ENCODE results near the gene FOSB. TPM values are rescaled to one million over a fixed set of nuclear protein-coding genes. Genes with fewer than 3 reads are reported as not detected.

Gene FOSB
- polyA plus RNA-seq, 1 donor, result 41.0 TPM

DNA sequence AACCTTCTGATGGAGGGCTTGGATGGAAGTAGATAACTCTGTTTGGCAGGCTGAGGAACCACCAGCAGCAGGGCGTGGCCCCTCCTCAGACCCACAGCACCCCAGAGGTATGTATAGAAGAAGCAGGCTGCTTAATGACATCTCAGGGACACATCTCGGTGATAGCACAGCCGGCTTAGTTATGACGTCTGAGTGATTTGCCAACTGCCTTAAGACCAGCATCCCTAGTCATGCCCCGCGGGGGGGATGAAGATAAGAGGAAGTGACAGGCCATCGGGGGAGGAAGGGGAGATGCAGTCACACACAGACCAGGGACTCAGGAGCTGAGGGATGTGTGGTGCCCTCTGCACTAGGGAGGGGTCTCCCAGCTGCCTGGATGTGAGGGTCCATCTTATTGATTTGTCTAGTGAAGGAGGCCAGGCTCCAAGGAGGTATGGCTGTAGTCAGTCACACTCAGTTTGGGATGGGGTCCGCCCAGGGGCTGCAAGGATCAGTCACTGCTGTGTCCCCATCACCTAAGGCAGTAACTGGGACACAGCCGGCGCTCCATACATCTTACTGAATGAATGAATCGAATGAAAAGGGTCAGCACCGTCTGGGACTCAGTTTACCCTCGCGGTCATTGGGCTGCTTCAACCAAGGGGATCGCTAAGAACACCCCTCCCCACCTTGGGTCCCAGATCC lies 24.9 kb upstream of the FOSB start:
- no peak for DNase-seq (ENCODE audit: low read depth)

DNA sequence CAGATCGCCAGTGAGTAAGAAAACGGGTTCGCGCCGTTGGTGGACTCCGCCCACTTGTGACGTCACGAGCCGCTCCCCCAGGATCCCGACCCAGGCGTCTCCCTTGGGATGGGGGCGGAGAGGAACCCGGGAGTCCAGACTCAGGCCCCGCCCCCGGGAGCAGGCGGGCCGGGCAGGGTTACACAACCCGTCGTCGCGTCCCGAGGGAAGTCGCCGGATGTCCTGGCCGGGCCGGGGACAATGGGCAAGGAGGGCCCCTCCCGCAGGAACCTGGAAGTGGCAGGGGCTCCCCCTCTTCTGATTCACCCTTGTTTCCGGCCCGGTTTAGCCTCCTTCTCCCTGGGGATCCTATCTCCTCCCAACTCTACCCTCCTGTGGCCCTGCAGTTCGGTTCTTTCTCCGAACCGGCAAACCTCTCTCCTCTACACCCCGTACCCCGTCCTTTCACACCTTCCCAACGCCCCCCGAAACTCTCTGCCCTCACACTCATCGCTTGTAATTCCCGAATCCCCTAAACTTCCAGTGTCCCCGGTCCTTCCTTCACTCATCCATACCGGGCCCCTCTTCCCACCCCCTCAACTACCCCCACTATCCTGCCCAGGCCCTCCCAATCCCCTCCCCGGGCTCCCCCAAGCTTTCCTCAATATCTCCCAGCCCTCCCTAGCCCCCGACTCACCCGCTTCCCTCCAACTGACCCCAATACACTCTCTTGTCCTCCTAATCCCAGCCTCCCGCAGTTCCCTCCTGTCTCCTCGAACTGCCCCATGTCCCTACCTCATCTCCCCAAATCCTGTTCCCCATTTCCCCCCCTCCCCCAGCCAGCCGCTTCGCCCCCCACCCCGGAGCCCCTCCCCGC lies 24.1 kb upstream of the FOSB start:
- no peak for DNase-seq (ENCODE audit: low read depth)

DNA sequence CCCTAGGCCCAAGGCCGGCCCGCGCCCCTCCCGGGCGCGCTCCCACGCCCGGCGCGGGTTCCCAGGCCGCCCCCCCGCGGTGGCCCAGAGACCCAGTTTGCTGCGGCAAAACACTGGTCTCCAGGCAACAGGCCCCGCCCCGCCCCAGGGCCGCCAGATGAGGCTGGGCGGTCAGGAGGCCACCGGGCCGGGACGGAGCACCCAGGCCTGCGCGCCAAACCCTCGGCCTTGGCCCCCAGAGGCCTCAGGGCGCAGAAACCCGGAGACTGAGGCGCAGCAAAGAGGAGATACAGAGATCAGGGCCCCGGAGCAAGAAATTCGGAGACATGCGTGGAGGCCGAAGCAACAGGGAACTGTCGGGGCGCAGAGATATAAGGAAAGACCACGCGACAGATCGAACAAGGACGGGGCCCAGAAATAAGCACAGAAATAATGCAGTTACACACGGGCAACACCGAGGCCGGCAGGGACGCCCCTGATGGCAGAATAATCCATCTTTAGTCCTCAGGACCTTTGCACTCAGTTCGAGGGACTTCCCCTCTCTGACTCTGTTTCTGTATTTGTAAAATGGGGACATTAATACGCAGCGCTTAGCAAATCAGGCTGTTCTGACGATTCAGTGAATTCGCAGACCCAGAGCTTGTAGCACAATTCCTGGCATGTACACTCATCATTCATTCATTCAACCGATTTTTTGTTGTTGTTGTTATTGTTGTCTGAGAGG lies 23.3 kb upstream of the FOSB start:
- DNase-seq (ENCODE audit: low read depth), result no peak

DNA sequence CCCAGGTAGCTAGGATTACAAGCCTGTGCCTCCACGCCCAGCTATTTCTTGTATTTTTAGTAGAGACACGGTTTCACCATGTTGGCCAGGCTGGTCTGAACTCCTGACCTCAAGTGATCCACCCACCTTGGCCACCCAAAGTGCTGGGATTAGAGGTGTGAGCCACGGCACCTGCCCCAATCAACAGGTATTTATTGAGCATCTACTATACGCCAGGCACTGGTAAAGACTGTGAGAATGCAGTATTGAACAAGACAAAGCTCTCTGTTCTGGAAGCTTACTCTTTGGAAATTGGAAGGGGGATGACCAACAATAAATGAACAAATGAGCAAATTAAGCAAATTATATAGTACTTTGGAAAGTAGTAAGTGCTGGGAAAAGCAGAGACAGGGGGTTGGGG lies 22.7 kb upstream of the FOSB start:
- no peak for DNase-seq (ENCODE audit: low read depth)

DNA sequence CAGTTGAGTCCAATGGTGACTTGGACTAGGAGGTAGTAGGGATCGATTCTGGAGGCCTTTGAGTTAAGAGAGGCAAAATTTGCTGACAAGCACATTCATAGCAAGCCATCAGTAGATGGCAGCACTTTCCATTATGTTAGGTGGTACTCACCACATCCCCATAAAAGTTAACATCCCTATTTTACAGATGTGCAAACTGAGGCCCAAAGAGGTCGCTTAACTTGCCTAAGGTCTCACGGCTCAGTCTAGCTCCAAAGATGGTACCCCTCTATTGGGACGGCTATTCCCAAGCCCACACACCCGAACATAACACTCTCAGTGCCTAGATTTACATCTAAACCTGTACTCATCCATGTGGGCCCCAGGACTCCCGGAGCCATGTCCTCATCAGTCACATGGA lies 21.5 kb upstream of the FOSB start:
- no peak for DNase-seq (ENCODE audit: low read depth)

DNA sequence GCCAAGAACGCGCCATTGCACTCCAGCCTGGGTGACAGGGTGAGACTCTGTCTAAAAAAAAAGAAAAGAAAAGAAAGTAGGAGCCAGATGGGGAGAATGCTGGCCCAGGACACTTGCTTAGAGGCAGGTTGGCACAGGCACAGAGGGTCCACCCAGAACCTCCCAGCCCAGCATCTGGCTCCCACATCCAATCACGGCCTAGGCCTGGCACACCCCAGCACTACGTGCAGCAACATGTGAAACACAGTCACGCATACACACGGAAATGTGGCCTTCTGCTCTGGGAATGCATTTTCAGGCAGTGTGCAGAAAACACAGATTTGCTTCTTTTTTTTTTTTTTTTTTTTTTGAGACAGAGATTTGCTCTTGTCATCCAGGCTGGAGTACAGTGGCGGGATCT lies 20.9 kb upstream of the FOSB start:
- DNase-seq (ENCODE audit: low read depth), result no peak

DNA sequence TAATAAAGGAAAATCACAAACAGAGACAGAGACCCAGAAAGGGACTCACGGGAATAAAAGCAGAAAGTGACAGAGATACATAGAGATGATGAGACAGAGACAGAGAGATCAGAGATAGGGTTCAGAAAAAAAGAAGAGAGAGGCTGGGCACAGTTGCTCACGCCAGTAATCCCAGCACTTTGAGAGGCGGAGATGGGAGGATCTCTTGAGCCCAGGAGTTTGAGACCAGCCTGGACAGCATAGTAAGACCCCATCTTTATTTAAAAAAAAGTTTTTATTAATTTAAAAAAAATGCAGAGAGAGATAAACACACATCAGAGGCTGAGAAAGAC lies 19.4 kb upstream of the FOSB start:
- no peak for DNase-seq (ENCODE audit: low read depth)

DNA sequence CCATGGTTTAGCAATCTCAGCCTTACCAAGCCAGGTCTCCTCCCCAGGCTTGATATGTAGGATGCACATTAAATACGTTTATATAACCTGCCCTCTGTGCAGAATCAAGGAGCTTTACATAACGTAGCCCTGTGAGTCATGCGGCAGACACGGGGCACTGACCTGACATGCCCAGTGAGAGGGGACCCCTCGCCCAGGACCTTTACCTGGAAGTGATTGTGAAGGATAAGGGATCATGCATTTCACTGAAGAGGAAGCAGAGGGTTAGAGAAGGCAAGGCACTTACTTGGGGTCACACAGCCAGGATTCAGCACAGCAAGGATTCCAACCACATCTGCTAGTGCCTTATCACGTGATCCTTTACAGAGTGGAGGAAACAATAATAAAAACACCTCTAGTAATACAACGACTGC lies 18.9 kb upstream of the FOSB start:
- DNase-seq (ENCODE audit: low read depth), result no peak

DNA sequence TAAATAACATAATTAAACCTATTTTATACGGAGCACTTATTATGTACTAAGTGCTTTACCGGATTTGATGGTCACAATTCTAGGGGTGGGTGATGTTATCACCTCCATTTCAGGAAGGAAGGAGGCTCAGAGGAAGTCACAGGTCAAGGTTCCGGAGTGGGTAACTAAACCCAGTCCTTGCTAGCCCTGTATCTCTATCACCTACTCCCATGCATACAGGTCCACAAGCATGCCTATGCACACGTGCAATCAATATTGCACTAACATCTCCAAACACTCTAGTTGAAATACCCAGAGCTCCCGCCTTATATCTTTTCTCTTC lies 17.8 kb upstream of the FOSB start:
- DNase-seq (ENCODE audit: low read depth), result no peak

DNA sequence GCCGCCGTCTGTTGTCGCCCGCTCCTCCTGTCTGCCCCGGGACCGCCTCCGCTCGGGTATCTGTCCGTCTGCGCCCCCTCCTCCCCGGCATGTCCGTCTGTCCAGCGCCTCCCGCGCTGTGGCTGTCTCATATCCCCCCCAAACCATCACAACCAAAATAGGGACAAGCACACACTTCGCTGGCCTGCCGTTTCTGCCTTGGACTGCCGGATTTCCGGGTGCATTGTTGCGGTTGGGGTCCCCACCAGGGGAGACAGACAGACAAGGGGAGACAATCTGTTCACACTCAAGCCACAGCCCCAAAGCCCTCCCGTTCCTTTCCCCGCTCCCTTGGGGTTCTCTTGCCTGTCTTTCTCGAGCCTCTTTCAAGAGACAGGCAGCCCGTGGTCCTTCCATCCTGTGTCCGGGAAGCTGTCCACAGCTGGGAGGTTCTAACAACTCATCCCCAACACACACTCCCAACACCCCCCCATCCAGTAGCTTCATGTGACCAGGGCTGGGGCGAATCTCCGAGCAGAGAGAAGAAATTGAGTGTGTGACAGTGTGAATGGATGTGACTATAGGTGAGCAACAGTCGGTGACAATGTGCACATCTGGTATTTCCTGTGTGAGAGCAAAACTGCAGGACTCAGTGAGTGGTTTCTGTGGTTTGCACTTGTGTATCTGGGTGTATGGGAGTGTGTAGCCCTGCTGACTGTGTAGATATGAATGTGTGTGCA lies 16.5 kb upstream of the FOSB start:
- DNase-seq (ENCODE audit: low read depth), result no peak

DNA sequence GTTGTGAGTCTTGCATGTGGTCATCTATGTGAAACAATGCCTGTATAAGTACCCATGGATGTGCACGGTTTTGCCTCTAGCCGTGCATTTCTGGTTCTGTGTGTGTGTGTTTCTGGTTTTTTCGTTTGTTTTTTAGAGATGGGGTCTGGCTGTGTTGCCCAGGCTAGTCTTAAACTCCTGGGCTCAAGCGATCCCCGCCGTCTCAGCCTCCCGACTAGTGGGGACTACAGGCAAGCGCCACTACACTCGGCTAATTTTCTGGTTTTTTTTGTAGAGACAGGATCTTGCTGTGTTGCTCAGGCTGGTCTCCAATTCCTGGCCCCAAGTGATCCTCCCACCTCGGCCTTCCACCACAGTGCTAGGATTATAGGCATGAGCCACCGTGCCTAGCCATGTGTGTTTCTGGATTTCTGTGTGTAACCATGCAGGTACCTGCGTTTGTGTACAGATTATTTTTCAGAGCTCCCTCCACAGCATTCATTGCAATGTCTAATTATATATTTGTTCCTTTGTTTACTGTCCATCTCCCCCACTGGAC lies 15.9 kb upstream of the FOSB start:
- no peak for DNase-seq (ENCODE audit: low read depth)

DNA sequence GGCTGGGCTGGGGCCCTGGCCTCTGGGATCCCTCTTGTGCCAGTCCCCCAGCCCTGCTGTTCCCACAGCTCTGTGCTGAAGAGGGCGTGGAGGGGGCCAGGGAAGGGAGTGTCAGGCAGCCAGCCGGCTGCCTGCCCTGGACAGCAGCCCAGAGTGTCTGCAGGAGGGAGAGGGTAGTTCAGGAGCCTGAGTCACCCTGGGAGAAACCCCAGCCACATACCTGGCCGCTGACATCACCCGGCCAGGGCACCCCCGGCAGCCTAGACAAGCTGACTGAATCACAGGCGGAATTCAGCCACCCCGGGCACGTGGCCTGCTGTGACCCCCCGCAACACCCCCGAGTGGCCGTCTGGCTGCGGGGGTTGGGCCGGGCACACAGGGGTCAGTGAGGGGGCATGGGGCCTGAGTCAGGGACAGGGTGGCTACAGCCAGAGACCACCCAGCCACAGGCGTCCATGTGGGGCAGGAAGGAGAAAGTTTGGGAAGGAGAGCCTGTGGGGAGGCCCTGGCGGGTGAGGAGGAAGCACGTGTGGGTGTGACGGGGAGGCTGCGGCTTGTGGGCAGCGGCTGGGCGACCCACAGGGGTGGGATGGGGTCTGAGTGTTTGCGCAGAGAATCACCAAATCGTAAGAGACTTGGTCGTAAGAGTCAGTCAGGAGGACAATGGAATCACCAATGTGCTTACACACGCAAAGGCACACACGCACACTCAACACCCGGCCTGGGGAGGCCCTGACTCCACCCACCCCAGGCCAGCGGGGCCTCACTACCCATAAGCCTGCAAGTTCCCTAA lies 11.9 kb upstream of the FOSB start:
- no peak for DNase-seq (ENCODE audit: low read depth)

DNA sequence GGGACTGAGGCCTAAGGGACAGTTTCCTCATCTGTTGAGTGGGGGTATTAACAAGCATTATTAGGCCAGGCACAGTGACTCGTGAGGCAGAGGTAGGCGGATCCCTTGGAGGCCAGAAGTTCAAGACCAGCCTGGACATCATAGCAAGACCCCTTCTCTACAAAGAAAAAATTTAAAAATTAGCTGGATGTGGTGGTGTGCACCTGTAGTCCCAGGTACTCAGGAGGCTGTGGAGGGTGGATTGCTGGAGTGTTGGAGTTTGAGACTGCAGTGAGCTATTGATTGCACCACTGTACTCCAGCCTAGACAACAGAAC lies 11.3 kb upstream of the FOSB start:
- no peak for DNase-seq (ENCODE audit: low read depth)

DNA sequence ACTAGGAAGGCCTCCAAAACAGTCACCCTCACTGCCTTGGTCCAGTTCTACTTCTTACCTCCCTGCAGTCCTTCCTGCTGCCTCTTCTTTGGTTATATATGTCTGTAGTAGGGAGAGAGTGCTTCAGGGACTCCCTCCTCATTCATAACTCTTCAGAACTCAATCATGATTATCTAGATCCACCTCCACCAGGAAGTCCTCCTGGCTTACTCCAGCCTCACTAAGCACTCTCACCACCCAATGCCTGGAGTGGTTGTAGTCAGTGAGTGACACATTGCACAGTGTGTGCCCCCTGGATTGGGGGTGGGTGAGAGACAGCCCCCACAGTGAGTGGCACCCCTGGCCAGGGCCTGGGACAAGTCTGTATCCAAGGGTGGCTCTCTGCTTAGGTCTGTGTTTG lies 10.0 kb upstream of the FOSB start:
- no peak for DNase-seq (ENCODE audit: low read depth)

DNA sequence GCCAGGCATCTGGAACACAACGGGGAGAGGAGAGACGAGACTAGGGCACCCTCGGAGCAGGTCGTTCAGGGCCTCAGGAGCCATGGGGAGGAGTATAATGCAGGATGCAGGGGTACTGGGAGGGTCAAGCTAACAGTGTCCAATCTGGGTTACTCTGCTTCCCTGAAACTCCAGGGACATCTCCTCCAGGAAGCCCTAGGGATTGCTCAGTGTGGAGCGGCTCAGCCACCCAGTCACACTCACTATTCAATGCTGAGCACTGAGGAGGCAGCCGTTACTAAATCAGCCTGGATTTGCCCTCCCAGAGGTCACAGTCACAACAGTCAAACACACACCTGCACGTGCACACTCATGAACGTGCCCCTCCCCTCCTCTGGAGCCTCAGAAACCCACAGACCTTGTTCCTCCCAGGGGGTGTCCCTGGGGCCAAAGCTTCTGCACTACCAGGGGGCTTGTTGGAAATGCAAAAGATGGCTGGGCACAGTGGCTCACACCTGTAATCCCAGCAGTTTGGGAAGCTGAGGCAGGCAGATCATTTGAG lies 6.9 kb upstream of the FOSB start:
- no peak for DNase-seq (ENCODE audit: low read depth)

DNA sequence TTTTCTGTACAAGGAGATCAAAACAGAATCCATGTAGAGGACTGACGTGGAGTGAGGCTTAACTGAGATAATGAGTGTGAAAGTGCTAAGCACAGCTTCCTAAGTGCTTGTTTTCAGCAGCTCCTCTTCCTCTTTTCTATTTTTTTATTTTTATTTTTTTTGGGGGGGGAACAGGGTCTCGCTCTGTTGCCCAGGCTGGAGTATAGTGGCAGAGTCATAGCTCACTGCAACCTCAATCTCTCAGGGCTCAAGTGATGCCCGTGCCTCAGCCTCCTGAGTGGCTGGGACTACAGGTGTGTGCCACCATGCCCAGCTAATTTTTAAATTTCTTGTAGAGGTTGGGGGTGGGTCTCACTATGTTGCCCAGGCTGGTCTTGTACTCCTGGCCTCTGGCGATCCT lies 5.6 kb upstream of the FOSB start:
- no peak for DNase-seq (ENCODE audit: low read depth)

DNA sequence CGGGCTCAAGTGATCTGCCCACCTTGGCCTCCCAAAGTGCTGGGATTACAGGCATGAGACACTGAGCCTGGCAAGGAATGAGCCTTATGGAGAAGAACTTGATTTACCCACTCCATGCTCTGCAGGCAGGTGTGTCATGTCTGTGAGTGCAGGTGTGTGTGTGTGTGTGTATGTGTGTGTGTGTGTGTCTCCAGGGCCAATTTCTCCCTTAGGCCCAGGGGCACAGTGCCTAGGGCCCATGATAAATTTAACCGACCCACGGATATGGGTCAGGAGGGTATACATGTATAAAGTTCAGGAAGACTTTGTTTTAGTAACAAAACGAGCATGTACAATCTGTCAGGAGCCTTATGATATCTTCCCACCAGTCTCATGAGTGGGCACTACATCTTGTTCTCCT lies 4.6 kb upstream of the FOSB start:
- no peak for DNase-seq (ENCODE audit: low read depth)

DNA sequence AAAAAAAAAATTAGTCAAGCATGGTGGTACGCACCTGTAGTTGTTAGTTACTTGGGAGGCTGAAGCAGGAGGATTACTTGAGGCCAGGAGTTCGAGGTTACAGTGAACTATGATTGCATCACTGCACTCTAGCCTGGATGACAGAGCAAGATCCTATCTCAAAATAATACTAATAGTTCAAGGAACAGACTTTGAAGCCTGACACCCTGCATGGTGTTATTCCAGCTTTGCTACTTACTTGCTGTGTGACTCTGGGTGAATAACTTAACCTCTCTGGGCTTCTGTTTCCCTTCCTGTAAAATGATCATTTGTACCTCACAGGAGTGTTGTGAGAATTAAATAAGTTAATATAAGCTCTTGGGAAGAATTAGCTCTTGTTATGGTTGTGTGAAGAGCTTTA lies 3.5 kb upstream of the FOSB start:
- no peak for DNase-seq (ENCODE audit: low read depth)

DNA sequence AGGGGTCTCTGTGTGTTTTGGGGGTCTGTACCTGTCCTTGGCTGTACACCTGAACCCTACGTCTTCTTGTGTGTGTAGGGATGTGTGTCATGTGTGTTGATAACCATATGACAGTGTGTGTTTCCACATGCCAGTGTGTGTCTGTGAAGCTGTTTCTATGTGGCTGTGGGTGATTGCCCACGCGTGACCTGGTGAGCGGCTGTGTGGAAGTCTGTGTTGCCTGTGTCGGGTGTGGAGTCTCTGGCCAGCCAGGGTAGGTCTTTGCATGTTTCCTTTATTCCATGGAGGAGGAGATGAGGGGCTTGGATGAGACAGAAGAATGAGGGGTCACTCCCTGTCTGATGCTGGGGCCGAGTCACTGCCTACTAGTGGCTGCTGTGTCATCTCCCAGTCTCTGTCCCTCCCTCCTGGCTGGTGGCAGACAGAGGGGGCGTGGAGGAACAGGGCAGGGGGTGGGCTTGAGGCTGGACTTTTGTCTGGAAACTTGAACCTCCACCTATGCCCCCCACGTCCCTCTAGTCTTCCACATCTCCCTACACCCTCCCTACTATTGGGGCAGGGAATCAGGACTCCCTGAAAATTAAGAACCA lies 2.8 kb upstream of the FOSB start:
- no peak for DNase-seq (ENCODE audit: low read depth)

DNA sequence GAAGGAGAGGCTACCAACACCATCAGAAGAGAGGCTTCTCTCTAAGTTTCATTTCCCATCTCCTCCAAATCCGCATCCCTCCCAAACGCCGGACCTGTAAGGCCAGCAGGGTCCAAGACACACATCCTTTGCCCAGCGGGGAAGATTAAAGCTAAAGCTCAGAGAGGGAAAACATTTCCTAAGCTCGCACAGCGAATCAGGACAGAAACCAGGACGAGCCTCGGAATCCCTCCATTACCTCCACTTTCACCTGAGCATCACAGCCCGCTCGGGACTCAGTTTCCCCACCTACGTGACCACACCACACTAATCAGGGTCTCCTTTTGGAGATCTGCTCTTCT lies 711 bp upstream of the FOSB start:
- DNase-seq (ENCODE audit: low read depth), result no peak

DNA sequence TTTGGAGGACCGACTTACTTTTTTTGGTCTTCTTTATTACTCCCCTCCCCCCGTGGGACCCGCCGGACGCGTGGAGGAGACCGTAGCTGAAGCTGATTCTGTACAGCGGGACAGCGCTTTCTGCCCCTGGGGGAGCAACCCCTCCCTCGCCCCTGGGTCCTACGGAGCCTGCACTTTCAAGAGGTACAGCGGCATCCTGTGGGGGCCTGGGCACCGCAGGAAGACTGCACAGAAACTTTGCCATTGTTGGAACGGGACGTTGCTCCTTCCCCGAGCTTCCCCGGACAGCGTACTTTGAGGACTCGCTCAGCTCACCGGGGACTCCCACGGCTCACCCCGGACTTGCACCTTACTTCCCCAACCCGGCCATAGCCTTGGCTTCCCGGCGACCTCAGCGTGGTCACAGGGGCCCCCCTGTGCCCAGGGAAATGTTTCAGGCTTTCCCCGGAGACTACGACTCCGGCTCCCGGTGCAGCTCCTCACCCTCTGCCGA lies 409 bp downstream of the FOSB start:
- no peak for DNase-seq (ENCODE audit: low read depth)

Measured in forelimb muscle (tissue), 1 donor.